Measurements from ENCODE around the gene SMARCA2.

Gene SMARCA2

DNA sequence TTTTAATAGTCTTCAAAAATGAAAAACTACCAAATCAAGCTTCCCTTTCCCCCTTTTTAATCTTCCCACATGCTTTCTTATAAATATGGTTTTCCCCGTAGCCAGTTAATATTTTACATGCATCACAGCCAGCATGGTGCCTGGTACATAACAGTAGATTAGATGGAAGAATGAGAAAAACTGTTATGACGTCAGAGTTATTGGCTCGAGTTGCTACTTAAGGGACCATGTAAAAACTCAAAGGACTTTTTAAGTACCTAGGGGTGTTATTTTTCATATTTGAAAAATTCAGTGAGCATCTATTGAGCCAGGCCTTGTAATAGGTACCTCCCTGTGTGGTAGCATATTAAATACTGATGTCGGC is 176.4 kb downstream of the SMARCA2 start:
- DNase-seq (ENCODE audit: low read depth): no peak
- no peak overlapping the region for H3K4me3 ChIP-seq (ENCODE audit: control insufficient read depth, low read depth, low read length)
- TF ChIP-seq, protein P1, sequence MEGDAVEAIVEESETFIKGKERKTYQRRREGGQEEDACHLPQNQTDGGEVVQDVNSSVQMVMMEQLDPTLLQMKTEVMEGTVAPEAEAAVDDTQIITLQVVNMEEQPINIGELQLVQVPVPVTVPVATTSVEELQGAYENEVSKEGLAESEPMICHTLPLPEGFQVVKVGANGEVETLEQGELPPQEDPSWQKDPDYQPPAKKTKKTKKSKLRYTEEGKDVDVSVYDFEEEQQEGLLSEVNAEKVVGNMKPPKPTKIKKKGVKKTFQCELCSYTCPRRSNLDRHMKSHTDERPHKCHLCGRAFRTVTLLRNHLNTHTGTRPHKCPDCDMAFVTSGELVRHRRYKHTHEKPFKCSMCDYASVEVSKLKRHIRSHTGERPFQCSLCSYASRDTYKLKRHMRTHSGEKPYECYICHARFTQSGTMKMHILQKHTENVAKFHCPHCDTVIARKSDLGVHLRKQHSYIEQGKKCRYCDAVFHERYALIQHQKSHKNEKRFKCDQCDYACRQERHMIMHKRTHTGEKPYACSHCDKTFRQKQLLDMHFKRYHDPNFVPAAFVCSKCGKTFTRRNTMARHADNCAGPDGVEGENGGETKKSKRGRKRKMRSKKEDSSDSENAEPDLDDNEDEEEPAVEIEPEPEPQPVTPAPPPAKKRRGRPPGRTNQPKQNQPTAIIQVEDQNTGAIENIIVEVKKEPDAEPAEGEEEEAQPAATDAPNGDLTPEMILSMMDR (conservative IDR thresholded peaks at IDR 0.05; ENCODE audit: control insufficient read depth, insufficient read depth, low read depth, low read length): no peak

DNA sequence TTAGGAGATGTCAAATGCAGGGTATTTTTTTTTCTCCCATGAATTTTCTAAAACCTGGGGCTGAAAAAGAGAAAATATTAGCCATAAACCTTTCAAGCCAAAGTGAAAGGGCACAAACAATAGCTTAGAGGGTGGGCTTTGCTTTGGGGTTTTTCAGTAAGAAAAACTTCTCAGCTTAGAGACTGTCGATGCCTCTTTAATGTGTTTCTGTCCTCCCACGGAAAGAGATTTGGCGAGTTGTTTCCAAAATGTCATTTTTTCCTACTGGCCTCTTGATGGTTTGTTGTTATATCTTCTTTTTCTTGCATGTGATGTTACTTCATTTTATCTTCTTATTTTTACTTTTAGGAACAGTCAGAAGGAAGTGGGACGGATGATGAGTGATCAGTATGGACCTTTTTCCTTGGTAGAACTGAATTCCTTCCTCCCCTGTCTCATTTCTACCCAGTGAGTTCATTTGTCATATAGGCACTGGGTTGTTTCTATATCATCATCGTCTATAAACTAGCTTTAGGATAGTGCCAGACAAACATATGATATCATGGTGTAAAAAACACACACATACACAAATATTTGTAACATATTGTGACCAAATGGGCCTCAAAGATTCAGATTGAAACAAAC is 177.3 kb downstream of the SMARCA2 start:
- TF ChIP-seq, protein P1 (conservative IDR thresholded peaks at IDR 0.05; ENCODE audit: control insufficient read depth, insufficient read depth, low read depth, low read length): no peak
- DNase-seq (ENCODE audit: low read depth): no peak
- H3K4me3 ChIP-seq (ENCODE audit: control insufficient read depth, low read depth, low read length): no peak overlapping the region

DNA sequence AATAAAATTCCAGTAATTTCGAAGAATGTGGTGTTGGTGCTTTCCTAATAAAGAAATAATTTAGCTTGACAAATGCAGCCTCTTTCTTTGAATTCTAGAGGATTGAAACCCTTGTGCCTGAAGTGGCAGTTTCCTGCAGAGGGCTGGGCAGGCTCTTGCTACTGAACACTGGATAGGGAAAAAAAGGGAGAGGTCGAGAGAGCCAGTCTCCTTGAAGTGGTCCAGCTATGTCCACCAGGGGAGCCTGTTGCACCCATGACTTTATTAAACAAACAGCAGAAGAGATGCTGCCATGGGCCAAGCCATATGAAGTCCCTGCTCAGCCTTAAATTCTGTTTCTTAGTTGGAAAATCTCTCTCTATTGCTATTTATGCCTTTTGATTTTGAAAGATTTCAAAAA is 178.4 kb downstream of the SMARCA2 start:
- TF ChIP-seq, protein P1 (conservative IDR thresholded peaks at IDR 0.05; ENCODE audit: control insufficient read depth, insufficient read depth, low read depth, low read length): no peak
- no peak for DNase-seq (ENCODE audit: low read depth)
- no peak overlapping the region for H3K4me3 ChIP-seq (ENCODE audit: control insufficient read depth, low read depth, low read length)

DNA sequence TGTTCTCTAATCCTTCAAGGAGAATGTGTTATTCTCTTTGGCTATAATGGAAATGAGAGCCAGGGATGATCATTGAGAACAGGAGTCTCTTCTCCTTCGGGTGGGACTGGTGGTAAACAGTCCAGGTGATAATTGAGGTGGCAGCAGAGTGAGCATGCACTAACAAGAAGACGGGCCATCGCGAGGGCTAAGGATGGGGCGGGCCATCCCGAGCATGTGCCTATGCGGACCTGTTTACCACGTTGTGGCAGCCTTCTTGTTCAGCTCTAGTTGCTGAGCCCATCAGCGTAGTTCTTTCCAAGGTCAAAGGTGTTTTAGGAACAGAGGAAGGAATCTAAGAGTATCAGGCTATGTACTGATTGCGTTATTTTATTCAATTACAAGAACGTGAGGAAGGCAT is 180.1 kb downstream of the SMARCA2 start:
- TF ChIP-seq, protein P1 (conservative IDR thresholded peaks at IDR 0.05; ENCODE audit: control insufficient read depth, insufficient read depth, low read depth, low read length): no peak

DNA sequence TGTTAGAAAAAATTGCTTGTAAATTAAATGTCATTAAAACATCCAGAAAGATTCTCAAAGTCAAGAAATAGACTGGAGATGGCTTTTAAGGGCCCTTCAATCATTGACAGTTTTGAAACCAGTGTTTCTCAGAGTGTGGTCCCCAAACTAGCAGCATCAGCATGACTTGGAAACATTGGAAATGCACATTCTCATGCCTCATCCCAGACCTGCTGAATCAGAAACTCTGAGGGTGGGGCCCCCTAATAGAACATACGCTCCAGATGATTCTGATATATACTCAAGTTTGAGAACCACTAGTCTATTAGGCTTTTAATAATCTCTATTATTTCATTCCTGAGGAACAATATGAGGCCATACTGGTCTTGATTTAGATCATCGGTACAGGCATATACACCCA is 181.6 kb downstream of the SMARCA2 start:
- TF ChIP-seq, protein P1 (conservative IDR thresholded peaks at IDR 0.05; ENCODE audit: control insufficient read depth, insufficient read depth, low read depth, low read length): no peak
- no peak overlapping the region for H3K4me3 ChIP-seq (ENCODE audit: control insufficient read depth, low read depth, low read length)
- DNase-seq (ENCODE audit: low read depth): no peak

More for the DNA sequence above, 180.1 kb downstream of the SMARCA2 start:
- DNase-seq (ENCODE audit: low read depth): no peak
- no peak overlapping the region for H3K4me3 ChIP-seq (ENCODE audit: control insufficient read depth, low read depth, low read length)

DNA sequence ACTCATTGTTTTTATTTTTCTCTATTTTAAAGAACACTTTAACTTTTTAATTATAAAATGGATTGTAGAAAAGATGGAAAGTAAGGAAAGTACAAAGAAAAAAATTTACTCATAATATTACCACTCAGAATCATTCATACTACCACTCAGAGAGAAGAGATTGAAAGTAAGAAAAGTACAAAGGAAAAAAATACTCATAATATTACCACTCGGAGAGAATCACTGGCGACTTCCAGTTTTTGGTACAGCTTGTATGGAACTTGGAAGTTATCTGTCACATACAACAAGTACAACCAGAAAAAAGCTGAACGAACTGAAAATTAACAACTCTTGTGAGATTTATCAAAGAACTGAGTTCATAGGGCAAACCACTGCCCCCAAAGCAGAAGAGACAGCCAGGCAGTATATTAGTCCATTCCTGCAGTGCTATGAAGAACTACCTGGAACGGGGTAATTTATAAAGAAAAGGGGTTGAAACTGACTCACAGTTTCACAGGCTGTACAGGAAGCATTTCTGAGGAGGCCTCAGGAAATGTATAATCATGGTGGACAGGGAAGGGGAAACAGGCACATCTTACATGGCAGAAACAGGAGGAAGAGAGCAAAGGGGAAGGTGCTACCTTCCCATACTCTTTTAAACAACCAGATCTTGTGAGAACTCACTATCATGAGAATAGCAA is 183.9 kb downstream of the SMARCA2 start:
- TF ChIP-seq, protein P1 (conservative IDR thresholded peaks at IDR 0.05; ENCODE audit: control insufficient read depth, insufficient read depth, low read depth, low read length): no peak
- DNase-seq (ENCODE audit: low read depth): no peak
- no peak overlapping the region for H3K4me3 ChIP-seq (ENCODE audit: control insufficient read depth, low read depth, low read length)
